Omental fat pad (tissue), 4 donors: ENCODE results near the gene IGFN1. TPM values are rescaled to one million over a fixed set of nuclear protein-coding genes. Genes with fewer than 3 reads are reported as not detected.
A peak's percentile ranks its signal among the peaks of the same experiment; 100 is the strongest.

ENCODE experiments used
- ATAC-seq: fragments of 150-250 bp; one replicate; pipeline ENCODE4 v1.9.1; 2016; ENCODE audit warnings: mild to moderate bottlenecking, moderate library complexity; ENCODE audit not compliant: low FRiP score
- DNase-seq: peaks from one replicate; pipeline ENCODE4 v3.0.0-alpha.2; 2019; ENCODE audit warnings: low spot score
- total RNA-seq, 4 donors: library from RNA; depleted of rRNA; stranded (reverse); fragments of >200 nt; gene quantifications; one replicate each; pipeline ENCODE4 v1.1.0, GENCODE V29; 2016
- TF ChIP-seq, protein P1 (sequence below), 3 donors: fragments of 450-650 bp; IDR thresholded peaks; one replicate each; pipeline ENCODE4 v1.5.1; 2016 to 2017; ENCODE audit warnings: antibody characterized with exemption in 3 of 3, mild to moderate bottlenecking in 3 of 3, moderate library complexity in 2 of 3

Gene IGFN1
- total RNA-seq, 4 donors from 2014 or later: 0.12 TPM; not detected in 3

- DNase-seq (no peak), ATAC-seq (no peak)
- TF ChIP-seq, protein P1, sequence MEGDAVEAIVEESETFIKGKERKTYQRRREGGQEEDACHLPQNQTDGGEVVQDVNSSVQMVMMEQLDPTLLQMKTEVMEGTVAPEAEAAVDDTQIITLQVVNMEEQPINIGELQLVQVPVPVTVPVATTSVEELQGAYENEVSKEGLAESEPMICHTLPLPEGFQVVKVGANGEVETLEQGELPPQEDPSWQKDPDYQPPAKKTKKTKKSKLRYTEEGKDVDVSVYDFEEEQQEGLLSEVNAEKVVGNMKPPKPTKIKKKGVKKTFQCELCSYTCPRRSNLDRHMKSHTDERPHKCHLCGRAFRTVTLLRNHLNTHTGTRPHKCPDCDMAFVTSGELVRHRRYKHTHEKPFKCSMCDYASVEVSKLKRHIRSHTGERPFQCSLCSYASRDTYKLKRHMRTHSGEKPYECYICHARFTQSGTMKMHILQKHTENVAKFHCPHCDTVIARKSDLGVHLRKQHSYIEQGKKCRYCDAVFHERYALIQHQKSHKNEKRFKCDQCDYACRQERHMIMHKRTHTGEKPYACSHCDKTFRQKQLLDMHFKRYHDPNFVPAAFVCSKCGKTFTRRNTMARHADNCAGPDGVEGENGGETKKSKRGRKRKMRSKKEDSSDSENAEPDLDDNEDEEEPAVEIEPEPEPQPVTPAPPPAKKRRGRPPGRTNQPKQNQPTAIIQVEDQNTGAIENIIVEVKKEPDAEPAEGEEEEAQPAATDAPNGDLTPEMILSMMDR (IDR thresholded peaks at IDR 0.05): no peak
Observed at GRCh38 chr1:201191653-201192260, 1.1 kb downstream of the IGFN1 start.

- TF ChIP-seq, protein P1 (IDR thresholded peaks at IDR 0.05): no peak
- ATAC-seq: no peak
- no peak for DNase-seq
Observed at GRCh38 chr1:201192261-201192788, 1.7 kb downstream of the IGFN1 start.

- TF ChIP-seq, protein P1 (IDR thresholded peaks at IDR 0.05): no peak
- ATAC-seq: no peak
- DNase-seq: no peak
Observed at GRCh38 chr1:201194046-201194445, 3.4 kb downstream of the IGFN1 start.

DNA sequence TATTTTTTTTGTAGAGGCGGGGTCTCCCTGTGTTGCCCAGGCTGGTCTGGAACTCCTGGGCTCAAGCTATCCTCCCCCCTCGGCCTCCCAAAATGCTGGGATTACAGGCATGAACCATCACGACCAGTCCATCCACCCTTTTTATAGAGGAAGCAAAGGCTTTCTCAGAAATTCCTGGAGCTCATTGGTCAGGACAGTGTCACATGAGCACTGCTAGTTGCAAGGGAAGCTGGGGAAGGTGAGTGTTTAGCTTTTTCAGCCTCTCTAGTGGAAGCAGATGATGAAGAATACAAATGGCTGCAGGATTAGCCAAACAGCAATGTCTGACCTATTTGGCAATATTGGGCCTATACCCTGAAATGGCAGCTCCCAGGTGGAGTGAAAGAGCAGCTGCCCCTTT lies 8.0 kb downstream of the IGFN1 start:
- ATAC-seq: no peak
- TF ChIP-seq, protein P1 (IDR thresholded peaks at IDR 0.05): no peak
- no peak for DNase-seq

- no peak for DNase-seq
- no peak for ATAC-seq
- TF ChIP-seq, protein P1 (IDR thresholded peaks at IDR 0.05): no peak
Observed at GRCh38 chr1:201205036-201205435, 14.4 kb downstream of the IGFN1 start.

DNA sequence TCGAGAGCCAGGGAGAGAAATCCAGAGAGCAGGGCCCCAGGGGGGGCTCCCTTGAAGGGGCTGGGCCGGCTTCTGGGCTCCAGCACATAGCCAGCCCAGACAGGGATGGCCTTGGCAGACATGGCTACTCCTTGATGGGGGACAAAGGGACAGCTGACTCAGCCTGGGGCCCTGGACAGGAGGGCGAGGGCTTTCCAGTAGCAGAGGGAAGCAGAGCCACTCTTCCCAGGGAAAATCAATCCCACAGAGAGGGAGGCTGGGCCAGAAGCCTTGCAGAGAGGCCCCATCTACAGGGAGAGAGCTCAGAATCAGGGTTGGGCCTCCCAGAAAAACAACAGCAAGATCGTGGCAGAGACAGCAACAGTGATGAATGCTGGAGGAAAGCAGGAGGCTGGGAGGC lies 15.6 kb downstream of the IGFN1 start:
- peak; percentile 34 for ATAC-seq
- TF ChIP-seq, protein P1 (IDR thresholded peaks at IDR 0.05): no peak
- no peak for DNase-seq

DNA sequence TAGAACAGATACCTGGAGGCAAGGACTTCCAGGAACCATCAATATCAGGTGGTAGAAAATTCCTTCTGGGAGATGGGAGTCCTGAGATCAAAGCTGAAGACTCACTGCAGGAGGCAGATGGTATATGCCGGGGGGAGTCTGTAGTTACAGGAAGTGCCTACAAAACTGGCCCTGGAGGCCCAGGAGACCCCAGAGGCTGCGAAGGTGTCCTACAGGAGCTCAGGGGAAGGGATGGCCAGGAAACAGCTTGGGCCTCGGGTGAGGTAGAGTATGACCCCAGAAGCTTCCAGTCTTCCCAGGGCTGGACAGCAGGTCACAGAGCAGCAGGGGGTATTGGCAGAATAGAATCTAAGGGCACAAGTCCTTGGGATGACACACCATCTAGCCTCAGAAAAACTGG lies 16.4 kb downstream of the IGFN1 start:
- TF ChIP-seq, protein P1 (IDR thresholded peaks at IDR 0.05): no peak
- no peak for DNase-seq
- no peak for ATAC-seq
